Fibroblast of pulmonary artery (primary cell): ENCODE results near the gene SELE.

Experiments used
- DNase-seq: peaks from one replicate; pipeline ENCODE4 v3.0.0-alpha.2; 2010; ENCODE audit warnings: low read depth
- H3K4me3 ChIP-seq: replicated peaks from 2 replicates; pipeline ENCODE4 v1.5.1; 2011; ENCODE audit warnings: low read depth, mild to moderate bottlenecking, control low read depth, low read length, moderate library complexity
- CTCF ChIP-seq: IDR thresholded peaks from 2 replicates; pipeline ENCODE4 v1.5.1; 2011; ENCODE audit warnings: mild to moderate bottlenecking, control low read depth, low read length, inconsistent platforms; ENCODE audit errors: missing control alignments

The SELE gene

GRCh38 chr1:169676001-169676400, 57.9 kb downstream of the SELE start:
- no peak overlapping the region for H3K4me3 ChIP-seq
- DNase-seq: peak; percentile 96
- no peak for TF ChIP-seq CTCF
